Amniotic stem cell (primary cell): ENCODE measurements around the gene RBM28.

Source experiments
- DNase-seq: peaks from one replicate; lab custom pipeline; 2025; lab: John Stamatoyannopoulos, UW

The RBM28 gene

DNA sequence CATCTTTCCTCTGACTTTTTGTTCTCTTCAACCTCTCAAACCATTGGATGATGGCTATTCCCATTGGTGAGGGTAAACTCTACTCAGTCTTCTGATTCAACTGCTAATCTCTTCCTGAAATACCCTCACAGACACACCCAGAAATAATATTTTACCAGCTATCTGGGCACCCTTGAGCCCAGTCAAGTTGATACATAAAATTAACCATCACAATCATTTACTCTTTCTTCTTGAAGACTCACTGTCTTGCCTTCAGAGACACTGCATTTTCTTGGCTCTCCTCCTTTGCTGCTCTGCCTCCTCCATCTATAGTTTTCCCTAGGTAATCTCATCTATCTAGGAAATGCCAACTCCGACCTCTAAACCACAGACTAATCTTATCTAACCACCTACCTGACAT is 30.3 kb upstream of the RBM28 start:
- DNase-seq, result no peak

DNA sequence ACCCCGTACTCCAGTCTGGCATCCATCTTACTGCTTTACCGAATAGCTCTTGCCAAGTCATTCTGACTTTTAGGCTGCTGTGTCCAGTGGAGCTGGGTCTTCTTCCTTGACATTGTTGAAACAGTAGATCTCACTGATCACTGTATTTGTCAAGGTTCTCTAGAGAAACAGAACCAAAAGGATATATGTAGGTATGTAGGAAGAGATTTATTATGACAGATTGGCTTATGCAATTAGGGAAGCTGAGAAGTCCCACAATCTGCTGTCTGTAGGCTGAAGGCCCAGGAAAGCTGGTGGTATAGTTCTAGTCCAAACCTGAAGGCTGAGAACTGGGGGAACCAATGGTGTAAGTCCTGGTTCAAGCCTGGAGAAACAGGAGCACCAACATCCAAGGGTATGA is 29.9 kb upstream of the RBM28 start:
- DNase-seq, result no peak

DNA sequence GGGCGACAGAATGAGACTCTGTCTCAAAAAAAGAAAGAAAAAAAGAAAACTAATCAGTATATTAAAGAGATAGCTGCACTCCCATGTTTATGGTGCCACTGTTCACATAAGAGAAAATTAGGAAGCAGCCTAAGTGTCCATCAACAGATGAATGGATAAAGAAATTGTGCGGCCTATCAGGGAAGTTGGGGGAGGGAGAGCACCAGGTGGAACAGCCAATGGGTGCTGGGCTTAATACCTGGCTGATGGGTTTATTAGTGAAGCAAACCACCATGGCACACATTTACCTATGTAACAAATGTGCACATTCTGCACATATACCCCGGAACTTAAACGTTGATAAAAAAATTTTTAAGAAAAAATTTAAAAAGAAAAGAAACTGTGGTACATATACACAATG is 26.8 kb upstream of the RBM28 start:
- no peak for DNase-seq

DNA sequence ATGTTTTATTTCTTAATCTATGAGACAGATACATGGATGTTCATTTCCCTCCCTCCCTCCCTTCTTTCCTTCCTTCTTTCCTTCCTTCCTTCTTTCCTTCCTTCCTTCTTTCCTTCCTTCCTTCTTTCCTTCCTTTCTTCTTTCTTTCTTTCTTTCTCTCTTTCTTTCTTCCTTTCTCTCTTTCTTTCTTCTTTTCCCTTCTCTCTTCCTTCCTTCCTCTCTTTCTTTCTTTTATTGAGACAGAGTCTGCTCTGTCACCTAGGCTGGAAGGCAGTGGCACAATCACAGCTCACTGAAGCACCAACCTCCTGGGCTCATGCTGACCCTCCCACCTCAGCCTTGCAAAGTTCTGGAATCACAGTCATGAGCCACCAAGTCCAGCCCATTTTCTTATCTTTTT is 23.3 kb upstream of the RBM28 start:
- DNase-seq, result no peak

DNA sequence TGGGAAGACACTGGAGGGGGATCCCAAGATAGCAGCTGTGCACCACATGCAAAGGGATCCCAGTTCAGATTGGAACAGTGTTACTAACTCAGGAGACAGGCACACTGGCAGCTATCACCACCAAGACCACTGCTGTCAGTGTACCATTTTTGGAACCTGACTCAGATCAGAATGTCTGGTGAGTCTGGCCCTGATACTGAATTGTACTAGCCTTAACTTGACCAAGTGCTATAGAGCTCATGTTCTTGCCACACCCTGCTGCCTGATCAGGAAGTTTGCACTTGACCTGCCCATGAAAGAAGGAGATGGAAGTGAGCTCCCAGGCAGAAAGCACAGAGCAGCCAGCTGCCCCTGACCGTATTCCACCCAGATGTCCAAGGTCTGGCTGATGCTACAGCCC is 22.6 kb upstream of the RBM28 start:
- DNase-seq, result no peak

DNA sequence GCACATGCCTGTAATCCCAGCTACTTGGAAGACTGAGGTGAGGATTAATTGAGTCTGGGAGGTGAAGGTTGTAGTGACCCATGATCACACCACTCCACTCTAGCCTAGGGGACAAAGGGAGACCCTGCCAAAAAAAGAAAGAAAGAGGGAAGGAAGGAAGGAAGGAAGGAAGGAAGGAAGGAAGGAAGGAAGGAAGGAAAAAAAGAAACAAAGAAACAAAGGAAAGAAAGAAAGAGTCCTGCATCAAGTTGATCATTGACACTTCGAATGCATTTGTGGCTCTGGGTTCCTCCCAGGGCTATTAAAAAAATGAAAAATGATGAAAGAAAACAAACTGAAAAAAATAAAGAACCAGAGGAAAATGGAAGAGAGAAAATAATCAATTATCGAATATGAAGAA is 21.7 kb upstream of the RBM28 start:
- no peak for DNase-seq

DNA sequence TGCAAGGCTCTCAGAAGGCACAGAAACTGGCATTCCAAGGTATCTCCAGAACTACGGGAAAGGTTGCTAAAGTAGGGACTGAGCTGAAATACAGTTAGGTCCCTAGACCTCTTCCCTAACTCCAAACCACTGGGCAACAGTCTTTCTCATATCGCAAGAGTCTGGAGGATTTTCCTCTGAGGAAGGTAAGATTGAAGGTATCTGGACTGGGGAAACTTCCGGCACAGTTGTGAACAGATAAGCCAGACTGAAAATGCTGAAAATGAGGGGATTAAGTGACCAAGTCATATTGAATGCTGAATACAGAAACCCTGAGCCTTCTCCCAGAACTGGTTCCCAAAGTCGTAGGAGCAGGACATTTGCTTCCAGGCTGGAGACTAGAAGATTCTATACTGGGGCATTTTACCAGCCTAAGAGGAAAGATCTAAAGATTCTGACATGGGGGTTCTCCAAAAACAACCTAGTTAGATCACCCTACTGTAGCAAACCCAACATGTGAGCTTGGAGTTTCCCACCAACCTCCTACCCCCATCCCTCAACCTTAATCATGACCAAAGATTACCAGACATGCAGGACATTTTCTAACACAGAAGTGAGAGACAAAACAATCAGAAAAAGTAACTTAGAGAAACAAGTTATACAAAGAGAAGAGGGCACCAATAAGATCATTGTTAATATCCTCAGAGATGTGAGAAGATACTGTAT is 20.6 kb upstream of the RBM28 start:
- no peak for DNase-seq

DNA sequence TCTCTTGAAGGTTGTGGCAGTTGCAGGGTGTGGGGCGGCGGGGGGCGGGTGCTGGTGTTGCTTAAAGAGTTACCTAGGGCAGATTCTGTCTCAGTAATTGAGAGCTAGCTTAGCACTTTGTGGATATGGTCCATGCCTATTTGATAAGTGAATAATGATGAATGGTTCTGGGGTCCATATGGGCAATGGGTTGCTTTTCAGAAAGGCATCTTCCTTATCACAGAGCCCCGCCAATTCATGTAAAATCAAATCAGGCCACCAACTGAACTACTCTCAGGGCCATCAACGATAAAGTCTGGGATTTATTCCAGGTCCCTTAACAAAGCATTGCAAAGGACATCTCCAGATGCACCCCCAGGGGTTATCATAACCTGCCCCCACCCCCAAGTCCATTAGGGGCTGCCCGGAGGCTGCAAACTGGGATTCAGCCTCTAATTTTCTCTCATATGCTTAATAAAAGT is 19.6 kb upstream of the RBM28 start:
- no peak for DNase-seq

DNA sequence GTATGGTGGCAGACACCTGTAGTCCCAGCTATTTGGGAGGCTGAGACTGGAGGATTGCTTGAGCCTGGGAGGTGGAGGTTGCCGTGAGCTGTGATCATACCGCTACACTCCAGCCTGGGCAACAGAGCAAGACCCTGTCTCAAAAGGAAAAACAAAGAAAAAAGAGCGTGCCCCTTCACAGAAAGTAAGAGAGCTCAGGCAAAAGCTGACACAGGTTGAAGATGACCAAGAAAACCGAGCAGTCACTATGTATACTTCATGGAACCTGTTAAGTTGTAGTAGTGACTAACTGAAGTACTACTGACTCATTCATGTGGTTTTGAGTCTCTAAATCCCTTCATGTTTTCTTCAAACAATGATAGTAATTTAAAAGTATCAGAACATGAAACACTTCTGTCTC is 19.0 kb upstream of the RBM28 start:
- no peak for DNase-seq

DNA sequence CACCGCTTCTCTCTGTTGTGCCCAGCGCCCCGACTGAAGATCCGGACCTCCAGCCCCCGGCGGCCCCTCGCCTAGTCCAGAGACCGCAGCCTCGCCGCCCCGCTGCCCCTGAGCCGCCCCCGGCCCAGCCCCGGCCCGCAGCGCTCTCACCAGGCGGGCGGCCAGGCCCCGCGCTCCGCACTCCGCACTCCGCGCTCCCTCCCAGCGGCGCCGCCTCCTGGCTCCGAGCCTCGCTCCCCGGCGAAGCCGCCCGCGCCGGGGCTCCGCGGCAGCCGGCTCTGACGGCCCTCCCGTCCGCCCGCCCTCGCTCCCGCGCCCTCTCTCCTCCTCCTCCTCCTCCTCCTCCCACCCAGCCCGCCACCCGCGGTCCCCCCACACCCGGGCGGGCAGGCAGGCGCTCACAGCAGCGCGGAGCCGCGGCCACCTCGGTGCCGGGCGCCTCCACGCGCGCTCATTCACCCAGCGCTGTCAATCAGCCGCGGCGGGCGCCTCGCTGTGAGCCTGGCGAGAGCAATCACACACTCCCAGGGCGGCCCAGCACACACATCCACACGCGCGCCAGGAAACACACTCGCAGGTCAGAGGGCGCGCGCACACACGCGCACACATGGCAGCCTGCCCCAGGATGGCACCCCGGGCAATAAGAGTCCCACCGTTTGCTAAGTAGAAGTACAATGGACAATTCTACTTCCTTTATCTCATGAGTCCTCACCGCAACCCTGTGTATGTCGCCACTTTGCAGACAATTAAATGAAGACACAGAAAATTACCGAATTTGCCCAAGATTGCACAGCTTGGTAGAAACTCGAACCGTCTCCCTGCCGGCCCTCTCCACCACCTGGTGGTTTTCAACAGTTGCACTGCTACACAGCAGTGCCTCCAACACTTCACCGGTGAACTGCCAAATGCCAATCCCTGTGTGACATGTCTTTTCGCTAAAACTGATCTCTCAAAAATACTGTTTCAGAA is 18.0 kb upstream of the RBM28 start, which contains the start of gene PRRT4:
Gene PRRT4 (minus strand): TSS at position 280 of the 969 bp plus-strand sequence.
- no peak for DNase-seq

DNA sequence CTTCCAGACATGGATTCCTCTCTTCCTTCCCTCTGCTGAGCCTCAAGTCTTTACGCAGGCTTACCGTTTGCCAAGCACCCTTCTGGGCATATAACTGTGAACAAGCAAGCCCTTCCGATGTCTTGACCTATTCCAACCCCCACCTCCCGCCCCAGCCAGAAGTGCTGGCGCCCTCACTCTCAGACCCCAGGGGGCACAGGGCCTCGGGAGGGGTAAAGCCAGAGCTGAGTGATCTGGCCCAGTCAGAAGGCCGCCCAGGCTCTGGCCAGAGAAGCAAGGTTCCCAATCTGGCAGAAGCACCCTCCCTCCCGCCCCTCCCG is 16.6 kb upstream of the RBM28 start:
- DNase-seq, result no peak

DNA sequence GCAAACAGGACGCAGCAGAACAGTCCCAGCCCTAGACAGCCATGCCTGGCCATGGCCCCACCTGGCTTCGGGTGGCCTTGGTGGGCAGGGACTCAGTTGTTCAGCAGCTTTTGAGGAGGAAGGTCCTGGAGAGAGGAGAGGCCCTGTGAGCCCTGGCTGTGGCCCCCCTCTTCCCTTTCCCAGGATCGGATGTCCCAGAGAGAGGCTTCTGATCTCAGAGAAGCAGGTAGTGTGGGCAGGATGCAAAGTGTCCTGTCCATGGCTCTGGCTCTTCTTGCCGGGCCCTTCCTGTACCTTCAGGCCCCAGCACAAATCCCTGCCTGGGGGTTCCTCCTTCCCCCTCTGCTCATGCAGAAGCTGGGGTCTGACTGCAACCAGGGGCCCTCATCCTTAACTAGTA is 16.2 kb upstream of the RBM28 start:
- no peak for DNase-seq

DNA sequence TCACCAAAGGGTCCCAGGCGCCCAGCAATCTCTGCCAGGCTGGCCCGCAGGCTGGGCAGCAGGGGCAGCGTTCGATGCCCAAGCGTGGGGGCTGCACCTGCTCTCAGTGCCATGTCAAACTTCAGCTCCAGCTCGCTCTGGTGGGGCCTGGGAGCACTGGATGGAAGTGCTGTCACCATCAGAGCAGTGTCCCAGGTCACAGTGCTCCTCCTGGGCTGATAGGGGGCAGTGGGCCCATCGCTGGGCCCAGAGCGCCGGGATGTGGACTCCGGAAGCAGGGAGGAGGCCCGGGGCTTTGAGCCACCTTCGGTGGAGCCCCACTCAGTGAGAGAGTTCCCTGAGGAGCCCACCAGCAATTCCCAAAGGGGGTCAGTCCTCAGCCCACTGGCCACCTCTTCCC is 15.6 kb upstream of the RBM28 start:
- DNase-seq, result no peak

DNA sequence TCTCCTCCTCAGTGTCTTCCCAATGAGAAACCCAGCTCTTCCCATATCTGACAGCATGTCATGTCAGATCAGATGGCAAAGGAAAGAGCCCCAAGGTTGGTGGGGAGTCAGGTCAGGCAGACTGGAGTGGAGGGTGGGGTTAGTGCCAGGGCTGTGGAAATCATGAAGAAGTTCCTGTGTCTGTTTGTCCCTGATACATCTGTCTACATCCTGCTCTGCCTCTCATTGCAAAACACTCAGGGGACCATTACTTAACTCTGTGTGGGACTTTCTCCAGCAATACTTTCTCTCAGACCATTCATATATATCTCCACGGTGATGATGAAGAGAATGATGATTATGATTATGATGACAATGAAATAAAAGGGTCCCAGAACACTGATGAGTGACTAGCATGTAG is 14.5 kb upstream of the RBM28 start:
- DNase-seq, result no peak

DNA sequence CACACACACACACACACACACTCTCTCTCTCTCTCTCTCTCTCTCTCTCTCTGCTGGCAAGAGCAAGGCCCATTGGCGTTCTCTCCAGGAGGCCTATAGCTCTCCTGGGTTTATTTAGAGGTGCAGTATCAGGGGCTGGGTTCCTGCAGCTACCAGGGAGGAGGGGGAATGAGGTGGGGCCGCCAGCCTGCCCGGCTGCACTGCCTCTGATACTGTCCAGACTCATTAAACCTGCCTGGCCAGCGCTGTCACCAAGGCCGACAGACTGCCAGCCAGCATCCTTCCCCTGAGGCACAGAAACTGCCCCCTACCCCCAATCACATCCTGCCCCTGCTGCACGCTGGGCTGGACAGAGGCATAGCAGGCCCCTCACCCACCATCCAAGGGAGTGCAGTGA is 13.5 kb upstream of the RBM28 start:
- no peak for DNase-seq

DNA sequence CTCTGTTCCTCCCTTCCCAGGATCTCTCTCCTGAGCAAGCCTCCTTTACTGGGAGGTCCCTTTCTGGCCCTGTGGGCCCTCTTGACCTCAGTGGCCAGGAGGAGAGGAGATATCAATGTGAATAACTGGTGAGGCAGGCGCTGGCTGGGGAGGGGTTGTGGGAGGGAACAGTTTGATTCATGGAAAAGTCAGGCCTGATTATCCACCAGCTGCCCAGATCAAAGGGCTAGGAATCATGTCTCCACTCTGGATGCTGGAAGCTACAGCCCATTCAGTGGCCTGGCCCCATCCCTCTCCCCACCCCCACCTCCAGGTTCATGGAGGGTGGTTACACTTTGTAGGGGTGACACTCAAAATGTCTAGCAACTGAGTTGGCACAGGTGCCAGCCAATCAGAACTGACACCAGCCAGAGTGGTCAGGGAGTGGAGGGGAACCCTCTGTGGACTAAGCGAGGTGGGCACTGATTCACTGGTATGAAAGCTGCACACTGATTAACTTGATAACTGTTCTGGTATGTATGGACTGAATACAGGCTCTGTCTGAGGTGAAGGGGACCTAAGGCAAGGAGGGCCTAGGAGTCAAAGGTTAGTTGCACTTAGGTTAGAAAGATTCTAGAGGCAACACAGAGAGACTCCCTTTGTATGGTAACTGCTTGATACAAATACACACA is 13.0 kb upstream of the RBM28 start:
- no peak for DNase-seq

DNA sequence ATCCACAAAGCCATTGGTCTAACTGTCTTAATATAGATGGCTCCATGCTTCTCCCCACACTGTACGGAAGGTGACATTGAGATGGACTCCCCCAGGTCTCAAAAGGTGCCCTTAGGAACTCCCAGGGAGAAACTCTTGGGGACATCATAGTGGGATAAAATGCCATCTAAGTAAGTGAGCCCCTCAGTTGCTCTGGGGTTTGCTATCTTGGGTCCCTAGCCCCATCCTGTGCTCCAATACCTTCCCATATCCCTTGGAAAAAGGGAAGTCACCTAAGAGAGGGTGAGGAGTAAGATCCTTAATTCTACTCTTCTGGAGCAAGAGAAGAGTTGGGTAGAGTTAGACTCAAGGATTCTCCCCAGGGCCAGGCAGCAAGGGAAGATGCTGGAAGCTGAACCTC is 9.9 kb upstream of the RBM28 start:
- DNase-seq, result no peak

DNA sequence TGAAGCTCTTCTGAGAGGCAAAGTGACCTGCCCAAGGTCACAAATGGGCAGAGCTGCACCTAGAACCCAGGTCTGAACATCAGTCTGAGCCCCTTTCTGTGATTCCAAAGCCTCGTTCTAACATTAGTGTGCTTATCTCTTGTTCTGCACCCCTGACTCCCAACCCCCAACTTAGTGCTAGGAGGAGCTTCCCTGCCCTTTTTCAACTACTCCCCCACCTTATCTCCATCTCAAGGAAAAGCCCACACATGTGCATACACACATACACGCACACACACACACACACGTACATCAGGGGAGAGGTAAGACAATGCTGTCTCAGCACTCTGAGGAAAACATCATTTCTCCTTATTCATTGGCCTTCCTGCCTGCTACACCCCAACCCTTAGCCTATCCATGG is 9.5 kb upstream of the RBM28 start:
- no peak for DNase-seq

DNA sequence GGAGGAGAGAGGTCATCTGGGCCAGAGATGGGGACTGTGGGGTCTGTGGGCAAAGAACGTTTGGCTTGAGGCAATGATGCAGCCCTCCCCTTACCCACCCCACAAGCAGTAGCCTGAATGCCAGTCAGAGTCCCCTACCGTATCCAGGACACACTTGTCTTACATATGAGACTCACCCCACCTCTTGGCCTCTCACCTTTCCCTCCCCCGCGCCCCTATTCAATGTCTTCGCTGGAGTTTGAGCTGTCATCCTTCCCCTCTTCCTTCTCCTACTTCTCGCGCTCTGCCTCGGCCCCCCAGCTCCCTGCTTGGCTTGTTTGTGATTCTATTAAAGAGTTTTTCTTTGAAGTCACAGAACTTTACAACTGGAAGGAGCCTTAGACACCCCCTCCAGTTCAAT is 8.9 kb upstream of the RBM28 start:
- no peak for DNase-seq

DNA sequence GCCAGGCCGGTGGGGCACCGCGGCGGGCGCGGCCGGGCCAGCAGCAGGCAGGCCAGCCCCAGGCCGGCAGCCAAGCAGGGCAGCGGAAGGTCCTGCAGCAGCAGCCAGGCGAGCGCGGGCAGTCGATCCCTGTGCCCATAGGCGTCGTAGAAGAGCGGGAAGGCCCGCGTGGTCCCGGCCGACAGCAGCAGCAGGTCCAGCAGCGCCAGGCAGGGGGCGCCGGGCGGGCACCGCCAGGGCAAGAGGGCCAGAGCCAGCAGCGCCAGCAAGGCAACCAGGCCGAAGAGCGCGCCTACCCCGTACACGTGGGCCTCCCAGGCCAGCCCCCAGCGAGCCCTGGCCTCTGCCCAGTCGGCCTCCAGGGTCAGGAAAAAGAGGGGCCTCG is 8.4 kb upstream of the RBM28 start:
- no peak for DNase-seq

DNA sequence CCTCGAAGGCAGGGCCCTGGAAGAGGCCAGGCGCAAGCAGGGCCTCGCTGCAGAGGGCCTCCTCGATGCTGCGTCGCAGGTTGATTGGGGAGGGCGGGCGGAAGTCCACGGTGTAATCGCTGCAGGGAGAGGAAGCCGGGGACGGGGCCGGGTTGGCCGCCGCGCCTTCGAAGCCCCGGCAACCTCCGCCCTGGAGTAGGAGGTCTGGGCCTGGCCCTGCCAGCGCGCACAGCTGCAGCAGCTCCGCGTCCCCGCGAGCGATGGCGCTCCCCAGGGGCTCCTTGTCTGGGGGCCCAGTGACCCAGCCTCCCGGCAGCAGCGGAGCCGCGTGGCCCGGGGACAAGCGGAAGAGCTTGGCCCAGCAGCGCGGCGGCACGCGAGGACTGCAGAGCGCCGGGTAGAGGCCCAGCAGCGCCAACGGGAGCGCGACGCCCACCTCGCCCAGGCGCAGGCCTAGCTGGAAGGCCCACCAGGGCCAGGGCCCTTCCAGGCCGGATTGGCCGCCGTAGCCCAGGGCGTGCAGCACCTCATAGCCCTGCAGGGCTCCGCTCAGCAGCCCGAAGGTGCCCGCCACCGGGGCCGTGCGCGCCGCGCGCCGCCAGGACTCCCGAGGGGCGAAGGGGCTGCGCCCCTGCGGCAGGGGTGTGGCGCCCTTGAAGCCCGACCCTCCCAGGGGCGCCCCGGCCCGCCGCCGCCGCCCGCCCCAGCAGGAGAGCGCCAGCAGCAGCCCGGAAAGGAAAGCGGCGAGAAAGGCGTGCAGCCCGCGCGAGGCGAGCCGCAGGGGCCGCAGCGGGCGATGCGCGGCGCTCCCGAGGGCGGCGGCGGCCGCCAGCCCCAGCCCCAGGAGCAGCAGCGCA is 7.8 kb upstream of the RBM28 start:
- DNase-seq, result no peak

DNA sequence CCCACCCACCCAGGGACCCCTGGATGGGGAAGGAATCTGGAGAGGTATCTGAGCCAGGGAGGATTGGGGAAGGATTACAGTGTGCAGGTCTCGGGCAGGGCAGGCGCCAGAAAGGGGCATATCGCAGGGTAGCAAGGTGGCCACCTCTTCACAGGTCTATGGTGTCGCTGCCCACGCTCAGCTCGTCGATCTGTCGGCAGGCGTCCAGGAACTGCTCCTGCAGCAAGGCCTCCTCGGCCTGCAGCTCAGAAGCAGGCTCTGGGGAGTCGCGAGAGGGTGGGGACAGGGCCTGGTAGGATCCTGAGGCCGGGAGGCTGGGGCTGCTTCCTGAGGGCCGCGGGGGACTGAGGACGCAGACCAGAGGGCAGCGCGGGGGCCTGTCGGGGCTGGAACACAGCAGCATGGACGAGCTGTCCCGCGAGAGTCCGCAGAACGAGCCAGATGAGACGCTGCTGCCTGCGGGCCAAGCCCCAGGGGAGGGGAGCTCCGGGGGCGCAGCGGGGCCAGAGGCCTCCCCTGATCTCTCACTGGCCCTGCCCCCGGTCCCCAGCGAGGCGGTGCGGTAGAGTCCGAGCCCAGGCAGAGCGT is 7.1 kb upstream of the RBM28 start:
- no peak for DNase-seq
